Measurements from ENCODE around the gene ZNF777.
"Not testable (repeated sequence)": the region's sequence is repeated elsewhere in the genome, so short reads cannot be mapped to it uniquely, and the experiment has no call there.

ZNF777 gene

GRCh38 chr7:149448961-149449360, 11.9 kb downstream of the ZNF777 start:
- DNase-seq, result no peak

- not testable (repeated sequence) for DNase-seq
Measured at GRCh38 chr7:149446026-149446425, 14.8 kb downstream of the ZNF777 start.

DNA sequence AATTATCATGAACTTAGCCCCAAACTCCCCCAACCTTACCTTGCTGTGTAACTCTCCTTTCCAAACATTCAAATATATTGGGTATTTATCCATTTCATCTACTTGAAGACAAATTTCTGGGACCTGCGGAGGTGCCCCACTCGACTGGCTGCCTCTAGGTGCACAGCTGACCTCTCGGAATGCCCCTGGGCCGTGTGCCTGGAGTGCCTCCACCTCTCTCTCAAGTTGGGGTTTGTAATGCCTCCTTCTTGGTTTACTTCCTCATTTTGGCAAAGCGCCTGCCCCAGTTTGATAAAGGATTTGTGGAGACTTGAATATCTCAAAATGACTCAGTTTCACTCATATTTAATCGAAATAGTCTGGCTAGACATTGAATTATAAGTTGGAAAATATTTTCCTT, 16.6 kb downstream of the ZNF777 start:
- no peak for DNase-seq

- no peak for DNase-seq
Measured at GRCh38 chr7:149443523-149443922, 17.3 kb downstream of the ZNF777 start.

DNA sequence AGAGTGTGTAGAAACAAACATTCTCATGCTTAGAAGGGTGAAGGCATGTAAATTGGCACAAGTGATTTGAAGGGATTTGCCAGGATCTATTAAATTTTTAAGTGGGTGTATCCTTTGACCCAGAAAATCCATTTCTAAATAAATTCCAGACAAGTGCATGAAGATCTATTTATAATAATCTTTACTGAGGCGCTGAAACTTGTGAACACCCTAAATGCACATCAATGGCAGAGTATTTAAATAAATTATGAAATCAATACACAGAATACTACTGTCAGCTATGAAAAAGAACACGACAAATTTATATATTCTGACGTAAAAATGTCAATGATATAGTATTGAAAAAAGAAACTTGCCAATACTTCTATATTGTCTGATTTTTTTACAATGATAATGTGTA, 17.9 kb downstream of the ZNF777 start:
- no peak for DNase-seq

DNA sequence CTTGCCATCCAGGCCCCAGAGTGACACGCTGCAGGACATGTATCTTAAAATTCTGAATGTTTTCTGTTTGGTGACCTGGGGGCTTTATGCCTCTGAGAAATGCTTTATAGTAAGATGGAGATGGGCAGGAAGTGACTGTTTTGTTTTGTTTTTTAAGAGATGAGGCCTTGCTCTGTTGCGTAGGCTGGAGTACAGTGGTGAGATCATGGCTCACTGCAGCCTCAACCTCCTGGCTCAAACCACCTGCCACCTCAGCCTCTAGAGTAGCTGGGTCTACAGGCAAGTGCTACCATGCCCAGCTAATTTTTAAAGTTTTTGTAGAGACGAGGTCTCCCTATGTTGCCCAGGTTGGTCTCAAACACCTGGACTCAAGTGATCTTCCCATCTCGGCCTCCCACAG, 20.6 kb downstream of the ZNF777 start:
- DNase-seq, result no peak

- no peak for DNase-seq
Measured at GRCh38 chr7:149436358-149436757, 24.5 kb downstream of the ZNF777 start.

- no peak for DNase-seq
Measured at GRCh38 chr7:149433124-149433523, 27.7 kb downstream of the ZNF777 start.

- no peak for DNase-seq
Measured at GRCh38 chr7:149432121-149432691, 28.7 kb downstream of the ZNF777 start.

DNA sequence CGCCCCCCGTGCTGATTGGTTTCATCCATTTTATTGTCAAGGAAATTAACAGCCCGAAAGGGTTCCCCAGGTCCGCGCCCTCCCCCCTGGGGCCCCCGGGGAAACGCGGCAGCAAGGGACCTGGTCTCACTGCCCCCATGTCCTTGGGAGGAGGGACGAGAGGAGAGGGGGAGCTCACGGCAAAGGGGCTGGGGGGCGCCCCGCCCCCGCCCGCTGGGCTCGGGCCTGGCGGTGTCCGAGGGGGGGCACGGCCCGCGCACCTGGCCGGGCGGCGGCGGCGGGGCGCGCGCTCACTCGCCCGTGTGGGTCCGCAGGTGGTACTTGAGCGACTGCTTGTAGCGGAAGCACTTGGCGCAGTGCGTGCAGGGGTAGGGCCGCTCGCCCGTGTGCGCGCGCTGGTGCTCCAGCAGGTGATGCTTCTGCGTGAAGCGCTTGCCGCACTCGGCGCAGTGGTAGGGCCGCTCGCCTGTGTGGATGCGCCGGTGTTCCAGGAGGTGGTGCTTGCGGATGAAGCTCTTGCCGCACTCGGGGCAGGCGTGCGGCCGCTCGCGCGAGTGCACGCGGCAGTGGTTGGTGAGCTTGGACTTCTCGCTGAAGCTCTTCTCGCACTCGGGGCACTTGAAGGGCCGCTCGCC, 29.3 kb downstream of the ZNF777 start:
- no peak for DNase-seq

- DNase-seq, result no peak
Measured at GRCh38 chr7:149430192-149430591, 30.7 kb downstream of the ZNF777 start.

DNA sequence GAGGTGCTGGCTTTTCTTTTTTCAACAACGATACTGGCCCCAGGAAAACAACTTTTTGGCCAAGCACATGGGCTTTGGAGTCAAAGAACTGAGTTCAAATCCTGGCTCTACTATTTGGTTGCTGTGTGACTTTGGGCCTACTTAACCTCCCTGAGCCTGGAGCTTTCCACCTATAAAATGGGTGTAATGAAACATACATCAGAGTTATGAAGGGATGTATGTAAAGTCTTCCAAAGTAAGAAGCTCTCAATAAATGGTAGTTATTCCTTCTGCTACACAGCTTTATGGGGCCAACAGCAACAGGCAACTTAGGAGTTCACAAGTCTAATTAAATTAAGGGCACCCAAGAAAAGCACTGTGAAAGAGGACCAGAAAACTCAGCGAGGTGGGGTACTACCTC, 33.0 kb downstream of the ZNF777 start:
- DNase-seq, result no peak

- no peak for DNase-seq
Measured at GRCh38 chr7:149427096-149427680, 33.7 kb downstream of the ZNF777 start.

- no peak for DNase-seq
Measured at GRCh38 chr7:149423449-149424110, 37.3 kb downstream of the ZNF777 start.

- DNase-seq, result peak; percentile 40
Measured at GRCh38 chr7:149422914-149423301, 38.0 kb downstream of the ZNF777 start.

DNA sequence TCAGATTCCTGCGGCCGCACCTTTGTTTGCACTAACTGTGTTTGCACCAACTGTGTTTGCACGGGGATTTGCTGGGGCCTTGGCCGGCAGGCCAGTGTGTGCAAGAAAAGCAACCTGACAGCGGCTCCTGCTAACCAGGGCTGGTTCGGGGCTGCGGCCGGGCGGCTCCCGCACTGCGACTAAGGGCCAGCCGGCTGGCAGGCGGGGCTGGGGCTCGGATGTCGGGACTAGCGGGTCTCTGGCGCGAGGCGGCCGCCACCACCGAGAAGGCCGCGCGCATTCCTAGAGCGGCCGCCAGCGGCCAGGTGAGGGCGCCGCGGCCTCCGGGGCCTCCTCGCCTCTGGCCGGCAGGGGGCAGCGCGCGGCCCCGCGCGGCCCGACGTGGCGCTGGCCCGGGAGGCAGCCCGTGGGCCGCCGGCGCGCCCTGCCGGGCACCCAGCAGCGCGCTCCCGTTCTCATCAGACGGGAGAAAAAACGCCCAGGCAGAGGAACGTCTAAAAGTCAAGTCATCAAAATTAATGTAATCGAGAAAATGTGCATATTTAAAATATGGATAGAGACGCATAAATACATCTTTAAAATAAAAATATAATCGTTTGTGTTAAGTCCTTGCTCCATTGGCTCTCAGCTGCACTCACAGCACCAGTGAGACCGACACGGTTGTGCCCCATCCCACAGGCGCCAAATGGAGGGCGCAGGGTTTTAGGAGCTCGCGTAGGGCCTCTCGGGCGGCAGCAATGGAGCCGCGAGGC, 38.5 kb downstream of the ZNF777 start:
- DNase-seq, result peak; percentile 75

GRCh38 chr7:149420006-149420405, 40.9 kb downstream of the ZNF777 start:
- DNase-seq, result no peak

GRCh38 chr7:149415391-149416071, 45.3 kb downstream of the ZNF777 start:
- no peak for DNase-seq

DNA sequence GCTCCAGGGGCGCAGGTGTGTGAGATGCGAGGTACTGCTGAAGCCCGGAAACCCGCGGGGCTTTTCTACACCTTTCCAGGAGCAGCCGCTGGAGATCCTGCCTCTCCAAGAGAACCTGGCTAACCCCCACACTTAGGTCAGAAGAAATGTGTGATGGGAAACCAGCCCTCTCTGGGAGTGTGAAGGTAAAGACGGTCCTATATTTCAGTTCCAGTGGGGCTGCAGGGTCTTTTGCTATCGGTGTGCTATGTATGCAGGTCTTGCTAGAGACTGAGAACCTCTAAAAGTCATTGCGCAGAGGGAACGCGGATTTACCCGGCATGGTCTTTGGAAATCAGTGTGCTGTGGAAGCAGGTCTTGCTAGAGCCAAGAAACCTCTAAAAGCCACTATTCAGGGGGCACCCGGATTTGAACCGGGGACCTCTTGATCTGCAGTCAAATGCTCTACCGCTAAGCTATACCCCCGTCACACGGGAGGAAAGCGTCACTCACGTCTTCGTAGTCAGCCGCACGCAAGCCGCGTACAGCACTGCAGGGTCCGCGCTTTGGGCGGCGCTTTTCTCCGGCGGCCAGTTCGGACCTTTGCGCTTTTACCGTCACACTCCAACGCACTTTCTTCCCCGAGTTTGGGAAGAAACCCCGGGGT, 46.0 kb downstream of the ZNF777 start:
- peak; percentile 52 for DNase-seq

- DNase-seq, result no peak
Measured at GRCh38 chr7:149414171-149414570, 46.7 kb downstream of the ZNF777 start.

DNA sequence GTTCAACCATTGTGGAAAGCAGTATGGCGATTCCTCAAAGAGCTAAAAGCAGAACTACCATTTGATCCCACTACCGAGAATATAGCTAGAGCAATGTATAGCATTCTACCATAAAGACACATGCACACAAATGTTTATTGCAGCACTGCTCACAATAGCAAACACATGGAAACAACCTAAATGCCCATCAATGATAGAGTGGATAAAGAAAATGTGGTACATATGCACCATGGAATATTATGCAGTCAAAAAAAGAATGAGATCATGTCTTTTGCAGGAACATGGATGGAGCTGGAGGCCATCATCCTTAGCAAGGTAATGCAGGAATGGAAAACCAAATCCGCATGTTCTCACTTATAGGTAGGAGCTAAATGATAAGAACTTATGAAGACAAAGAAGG, 47.8 kb downstream of the ZNF777 start:
- not testable (repeated sequence) for DNase-seq

DNA sequence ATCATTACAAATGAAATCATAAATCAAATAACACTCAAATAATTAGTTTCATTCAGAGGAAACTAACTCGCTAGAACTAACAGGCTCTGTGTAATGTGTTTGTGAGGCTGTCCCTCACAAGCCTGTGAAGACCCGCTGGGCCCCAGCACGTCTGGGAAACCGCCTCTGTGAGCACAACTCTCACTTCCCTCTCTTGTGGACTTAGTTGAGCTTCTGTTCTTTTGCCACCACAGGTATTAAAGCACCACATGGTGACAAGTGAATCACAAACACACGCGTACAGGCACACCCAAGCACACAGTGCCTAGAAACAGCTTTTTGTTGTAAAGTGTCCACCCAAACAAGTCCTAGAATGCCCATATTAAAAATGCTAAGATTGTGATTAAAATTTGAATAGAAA, 51.0 kb downstream of the ZNF777 start:
- DNase-seq, result no peak

Measured in activated naive CD4-positive, alpha-beta T cell treated with Interleukin-2 at 50 U/mL for 16 hours (primary cell).